ENCODE results near the gene TPST1.
"Not testable (repeated sequence)": the region's sequence is repeated elsewhere in the genome, so short reads cannot be mapped to it uniquely, and the experiment has no call there.

Gene TPST1

GRCh38 chr7:66204822-66205740, at the start of gene TPST1:
Gene TPST1 (plus strand): TSS chr7:66205334. CDS start chr7:66240426, 35,092 bp downstream.
- no peak for DNase-seq

- DNase-seq = not testable (repeated sequence)
Observed at GRCh38 chr7:66156035-66156434, 49.1 kb upstream of the TPST1 start.

- no peak for DNase-seq
Observed at GRCh38 chr7:66157060-66157459, 48.1 kb upstream of the TPST1 start.

GRCh38 chr7:66162622-66163021, 42.5 kb upstream of the TPST1 start:
- no peak for DNase-seq

- no peak for DNase-seq
Observed at GRCh38 chr7:66163186-66163610, 41.9 kb upstream of the TPST1 start.

GRCh38 chr7:66164356-66164755, 40.8 kb upstream of the TPST1 start:
- DNase-seq = no peak

GRCh38 chr7:66167773-66168387, 37.3 kb upstream of the TPST1 start:
- DNase-seq = no peak

GRCh38 chr7:66169616-66170015, 35.5 kb upstream of the TPST1 start:
- no peak for DNase-seq

GRCh38 chr7:66170309-66171231, 34.6 kb upstream of the TPST1 start:
- no peak for DNase-seq

GRCh38 chr7:66172536-66173401, 32.4 kb upstream of the TPST1 start:
- not testable (repeated sequence) for DNase-seq

- DNase-seq = no peak
Observed at GRCh38 chr7:66173856-66174255, 31.3 kb upstream of the TPST1 start.

- not testable (repeated sequence) for DNase-seq
Observed at GRCh38 chr7:66175006-66175405, 30.1 kb upstream of the TPST1 start.

GRCh38 chr7:66176914-66177313, 28.2 kb upstream of the TPST1 start:
- no peak for DNase-seq

GRCh38 chr7:66178258-66178657, 26.9 kb upstream of the TPST1 start:
- DNase-seq = no peak

GRCh38 chr7:66181329-66181728, 23.8 kb upstream of the TPST1 start:
- DNase-seq = no peak

GRCh38 chr7:66181845-66182244, 23.3 kb upstream of the TPST1 start:
- no peak for DNase-seq

- no peak for DNase-seq
Observed at GRCh38 chr7:66182920-66183319, 22.2 kb upstream of the TPST1 start.

GRCh38 chr7:66183700-66184099, 21.4 kb upstream of the TPST1 start:
- DNase-seq = no peak

- no peak for DNase-seq
Observed at GRCh38 chr7:66185680-66186187, 19.4 kb upstream of the TPST1 start.

GRCh38 chr7:66186991-66187390, 18.1 kb upstream of the TPST1 start:
- no peak for DNase-seq

GRCh38 chr7:66187905-66188304, 17.2 kb upstream of the TPST1 start:
- no peak for DNase-seq

- DNase-seq = no peak
Observed at GRCh38 chr7:66188645-66189044, 16.5 kb upstream of the TPST1 start.

Data from GDM1 (cell line).